GM12892 (cell line): ENCODE data around the gene BICC1.

ENCODE experiments used
- POLR2A ChIP-seq: IDR thresholded peaks from 2 replicates; pipeline ENCODE4 v1.6.1; 2011; ENCODE audit warnings: low read depth, low read length, control low read depth
- TAF1 ChIP-seq: IDR thresholded peaks from 2 replicates; pipeline ENCODE4 v1.6.1; 2011; ENCODE audit warnings: low read depth, mild to moderate bottlenecking, control low read depth, low read length, borderline replicate concordance

- TF ChIP-seq TAF1 = no peak
- no peak for TF ChIP-seq POLR2A
Measured at GRCh38 chr10:58765910-58766309, 253.2 kb downstream of the BICC1 start.
